ENCODE data around the gene SCARB2. TPM values are rescaled to one million over a fixed set of nuclear protein-coding genes. Genes with fewer than 3 reads are reported as not detected.

SCARB2 gene
- total RNA-seq, 1 donor from 2014 or later, result 172 TPM

- DNase-seq (ENCODE audit: low read depth) (no peak), FAIRE-seq (no peak)
- no peaks in the 10 kb centered on the region for H3K4me1 Mint-ChIP-seq (ENCODE audit: low read depth, unreplicated experiment)
- H3K4me3 ChIP-seq (ENCODE audit: insufficient read depth, low read depth, low read length), result no peak overlapping the region
- peaks cover 24% of the 10 kb centered on the region for H3K36me3 Mint-ChIP-seq (ENCODE audit: low read depth, unreplicated experiment)
- TF ChIP-seq CTCF (IDR thresholded peaks at IDR 0.05; ENCODE audit: insufficient read depth, low read depth, low read length) (no peak), EZH2 (IDR thresholded peaks at IDR 0.05; ENCODE audit: insufficient read depth, low read length) (no peak)
- no peaks in the 10 kb centered on the region for H3K79me2 ChIP-seq (ENCODE audit: insufficient read depth, low read length)
- H3K4me1 ChIP-seq (ENCODE audit: insufficient read depth, low read length), result no peaks in the 10 kb centered on the region
- no peaks in the 10 kb centered on the region for H3K9me3 ChIP-seq (ENCODE audit: insufficient read depth, low read depth, low read length)
- H3K9ac ChIP-seq (ENCODE audit: low read length), result no peak overlapping the region
- no peaks in the 10 kb centered on the region for H3K27me3 Mint-ChIP-seq (ENCODE audit: low read depth, unreplicated experiment)
- H3K27ac ChIP-seq (ENCODE audit: low read depth, low read length), result no peak overlapping the region
- H3K27me3 ChIP-seq (ENCODE audit: insufficient read depth, low read length), result no peaks in the 10 kb centered on the region
- peaks cover 3% of the 10 kb centered on the region for H4K20me1 ChIP-seq (ENCODE audit: insufficient read depth, low read length)
- H3K27ac Mint-ChIP-seq (ENCODE audit: unreplicated experiment), result no peak overlapping the region
- peaks cover 45% of the 10 kb centered on the region for H3K36me3 ChIP-seq (ENCODE audit: insufficient read depth, low read length)
- H3K4me3 Mint-ChIP-seq (ENCODE audit: unreplicated experiment), result no peak overlapping the region
- no peak overlapping the region for H2AFZ ChIP-seq (ENCODE audit: low read depth, low read length)
- no peak overlapping the region for H3K4me2 ChIP-seq (ENCODE audit: low read length)
- H3K9me3 Mint-ChIP-seq (ENCODE audit: unreplicated experiment), result no peaks in the 10 kb centered on the region
Measured at GRCh38 chr4:76117536-76117935, 96.1 kb downstream of the SCARB2 start.

GRCh38 chr4:76116821-76117220 is 96.8 kb downstream of the SCARB2 start:
- H3K4me2 ChIP-seq (ENCODE audit: low read length), result no peak overlapping the region
- no peak overlapping the region for H3K4me3 Mint-ChIP-seq (ENCODE audit: unreplicated experiment)
- H3K79me2 ChIP-seq (ENCODE audit: insufficient read depth, low read length), result no peaks in the 10 kb centered on the region
- no peak overlapping the region for H3K4me3 ChIP-seq (ENCODE audit: insufficient read depth, low read depth, low read length)
- no peaks in the 10 kb centered on the region for H3K27me3 Mint-ChIP-seq (ENCODE audit: low read depth, unreplicated experiment)
- H3K4me1 Mint-ChIP-seq (ENCODE audit: low read depth, unreplicated experiment), result no peaks in the 10 kb centered on the region
- H3K36me3 ChIP-seq (ENCODE audit: insufficient read depth, low read length), result peaks cover 38% of the 10 kb centered on the region
- no peak for DNase-seq (ENCODE audit: low read depth)
- no peak for FAIRE-seq
- no peaks in the 10 kb centered on the region for H3K9me3 Mint-ChIP-seq (ENCODE audit: unreplicated experiment)
- H3K4me1 ChIP-seq (ENCODE audit: insufficient read depth, low read length), result no peaks in the 10 kb centered on the region
- no peak overlapping the region for H3K27ac ChIP-seq (ENCODE audit: low read depth, low read length)
- H4K20me1 ChIP-seq (ENCODE audit: insufficient read depth, low read length), result peaks cover 3% of the 10 kb centered on the region
- no peaks in the 10 kb centered on the region for H3K9me3 ChIP-seq (ENCODE audit: insufficient read depth, low read depth, low read length)
- no peak overlapping the region for H3K27ac Mint-ChIP-seq (ENCODE audit: unreplicated experiment)
- no peak overlapping the region for H2AFZ ChIP-seq (ENCODE audit: low read depth, low read length)
- peaks cover 25% of the 10 kb centered on the region for H3K36me3 Mint-ChIP-seq (ENCODE audit: low read depth, unreplicated experiment)
- no peak overlapping the region for H3K9ac ChIP-seq (ENCODE audit: low read length)
- H3K27me3 ChIP-seq (ENCODE audit: insufficient read depth, low read length), result no peaks in the 10 kb centered on the region
- TF ChIP-seq EZH2 (IDR thresholded peaks at IDR 0.05; ENCODE audit: insufficient read depth, low read length) (no peak), CTCF (IDR thresholded peaks at IDR 0.05; ENCODE audit: insufficient read depth, low read depth, low read length) (no peak)

Other genes with a start within 250 kb of the SCARB2 start
- gene SDAD1, start 222.9 kb downstream of the SCARB2 start, total RNA-seq, result 58.2 and 59.1 TPM in 2 replicates
- not detected in 2 replicates for gene CXCL9, start 206.3 kb downstream of the SCARB2 start, total RNA-seq
- 12.9 and 16.6 TPM in 2 replicates for gene CXCL10, start 190.3 kb downstream of the SCARB2 start, total RNA-seq
- 5.8 and 7.6 TPM in 2 replicates for gene CXCL11, start 177.8 kb downstream of the SCARB2 start, total RNA-seq
- gene ART3, start 139.1 kb downstream of the SCARB2 start, total RNA-seq, result not detected in 2 replicates
- 30.4 and 34.2 TPM in 2 replicates for gene NUP54, start 65.4 kb downstream of the SCARB2 start, total RNA-seq
- 0.54 and 0.84 TPM in 2 replicates for gene FAM47E, start 37.9 kb upstream of the SCARB2 start, total RNA-seq
- gene STBD1, start 92.9 kb upstream of the SCARB2 start, total RNA-seq, result 7.2 and 9.7 TPM in 2 replicates
- gene CCDC158, start 207.3 kb upstream of the SCARB2 start, total RNA-seq, result not detected in 2 replicates
- gene SHROOM3, start 221.4 kb upstream of the SCARB2 start, total RNA-seq, result 50.9 and 64.6 TPM in 2 replicates